ENCODE measurements around the gene BAZ1A. TPM values are rescaled to one million over a fixed set of nuclear protein-coding genes. Genes with fewer than 3 reads are reported as not detected.

Gene BAZ1A
- total RNA-seq, 4 donors from 2014 or later: 14.6 to 27.3 (median 24.5) TPM

DNA sequence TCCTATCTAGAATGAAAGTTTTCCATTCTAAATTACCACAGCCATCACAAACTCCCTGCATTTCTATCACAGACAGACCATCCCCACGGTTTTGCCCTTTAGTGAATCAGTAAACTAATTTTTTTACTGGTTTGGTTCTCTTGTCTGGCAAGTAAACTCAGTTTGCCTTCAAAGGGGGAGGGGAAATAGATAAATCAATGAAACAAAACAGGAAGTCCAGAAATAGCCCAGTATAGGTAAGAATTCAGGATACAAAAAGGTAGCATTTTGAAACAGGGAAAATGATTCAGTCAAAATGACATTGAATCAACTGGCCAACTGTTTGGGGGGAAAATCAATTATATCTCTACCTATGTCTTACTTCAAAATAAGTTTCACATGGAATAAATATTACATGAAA is 15.8 kb upstream of the BAZ1A start:
- H3K27ac ChIP-seq (replicated peaks in 1 of 4): no peak overlapping the region
- no peak overlapping the region for H3K4me3 ChIP-seq
- H3K4me1 ChIP-seq: no peaks in the 10 kb centered on the region
- TF ChIP-seq EP300 (IDR thresholded peaks at IDR 0.05) (no peak), POLR2AphosphoS5 (IDR thresholded peaks at IDR 0.05) (no peak), CTCF (IDR thresholded peaks at IDR 0.05) (no peak), POLR2A (IDR thresholded peaks at IDR 0.05; ENCODE audit: low read depth) (no peak)
- H3K27me3 ChIP-seq: no peaks in the 10 kb centered on the region
- 67% methylated on average over 1 of the region's 1 CpG for whole genome bisulfite sequencing
- DNase-seq (ENCODE audit: extremely low spot score): no peak
- no peaks in the 10 kb centered on the region for H3K9me3 ChIP-seq
- H3K36me3 ChIP-seq: no peaks in the 10 kb centered on the region
- intact Hi-C loops (cut with DNase I): no loop called here

DNA sequence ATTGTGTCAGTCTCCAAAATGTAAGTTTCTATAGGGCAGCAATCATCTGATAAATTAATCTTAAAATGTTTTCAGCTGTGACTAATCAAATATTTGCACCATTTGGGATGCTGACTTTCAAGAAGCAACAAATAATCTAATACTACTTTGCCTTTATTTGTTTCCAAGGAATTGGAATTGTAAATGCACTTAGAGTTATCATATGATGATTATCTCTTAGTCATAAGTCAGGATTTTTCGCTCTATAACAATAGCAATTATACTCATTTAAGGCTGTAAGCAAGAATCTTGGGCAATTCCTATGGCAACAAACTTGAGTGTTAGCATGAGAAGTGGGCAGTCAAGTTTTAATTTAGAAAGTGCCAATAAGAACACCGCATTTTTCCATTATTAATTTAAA is 13.0 kb upstream of the BAZ1A start:
- Histone ChIP-seq H3K4me1 (no peaks in the 10 kb centered on the region), H3K36me3 (no peaks in the 10 kb centered on the region), H3K9me3 (no peaks in the 10 kb centered on the region), H3K27ac (replicated peaks in 1 of 4) (no peak overlapping the region), H3K4me3 (no peak overlapping the region), H3K27me3 (no peaks in the 10 kb centered on the region)
- TF ChIP-seq CTCF (IDR thresholded peaks at IDR 0.05) (no peak), EP300 (IDR thresholded peaks at IDR 0.05) (no peak), POLR2A (IDR thresholded peaks at IDR 0.05; ENCODE audit: low read depth) (no peak), POLR2AphosphoS5 (IDR thresholded peaks at IDR 0.05) (no peak)
- 95% methylated on average over 2 of the region's 2 CpGs for WGBS
- intact Hi-C loops (cut with DNase I): no loop called here
- DNase-seq (ENCODE audit: extremely low spot score): no peak

DNA sequence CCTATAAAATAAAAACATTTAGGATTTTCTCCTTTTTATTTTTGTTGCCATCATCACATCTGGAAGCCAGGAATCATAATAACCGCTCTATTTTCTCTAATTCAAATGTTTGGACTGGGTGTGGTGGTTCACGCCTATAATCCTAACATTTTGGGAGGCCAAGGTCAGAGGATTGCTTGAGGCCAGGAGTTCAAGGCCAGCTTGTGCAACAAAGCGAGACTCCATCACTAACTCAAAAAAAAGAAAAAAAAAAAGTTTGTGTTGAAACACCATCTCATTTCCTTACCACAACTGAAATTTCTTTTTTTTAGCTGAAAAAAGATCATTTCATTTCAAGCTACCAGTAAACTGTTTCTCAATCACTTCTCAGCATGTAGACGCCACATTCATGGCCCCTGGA is 8.8 kb upstream of the BAZ1A start:
- no peaks in the 10 kb centered on the region for H3K4me1 ChIP-seq

DNA sequence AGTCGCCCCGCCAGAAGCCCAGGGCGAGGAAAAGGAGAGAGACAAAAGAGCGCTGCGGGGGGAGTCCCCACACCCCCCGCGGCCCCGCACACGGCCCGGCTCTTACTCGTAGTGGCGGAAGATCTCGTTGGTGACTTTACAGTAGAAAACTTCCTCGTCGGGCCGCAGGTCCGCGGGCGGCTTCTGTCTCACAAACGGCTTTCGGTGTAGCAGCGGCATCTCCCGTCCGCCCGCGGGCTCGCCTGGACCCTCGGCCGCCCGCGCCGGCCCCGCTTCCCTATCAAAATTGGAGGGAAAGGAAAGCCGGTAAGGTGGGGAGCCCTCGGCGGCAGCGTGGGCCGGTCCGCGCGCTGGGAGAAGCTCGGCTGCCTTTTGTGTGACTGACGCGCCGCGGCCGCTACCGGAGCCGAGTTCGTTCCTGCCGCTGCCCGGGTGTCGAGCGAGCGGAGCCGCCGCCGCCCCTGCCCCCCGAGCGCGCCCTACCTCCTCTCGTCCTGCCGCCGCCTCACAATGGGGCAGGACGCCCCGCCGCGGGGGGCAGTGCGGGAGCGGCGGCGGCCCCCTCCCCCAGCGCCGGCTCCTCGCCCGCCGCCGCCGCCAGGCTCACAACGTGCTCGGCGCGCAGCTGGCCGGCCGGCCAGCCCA is 652 bp downstream of the BAZ1A start:
- 0% methylated on average over 9 of the region's 85 CpGs for WGBS
- Histone ChIP-seq H3K27ac (replicated peaks in 1 of 4) (peak overlapping the region; percentile 99 to 100 (median 99)), H3K4me3 (peak overlapping the region; percentile 75 to 96 (median 91)), H3K27me3 (no peaks in the 10 kb centered on the region), H3K9me3 (no peaks in the 10 kb centered on the region), H3K4me1 (peaks cover 9 to 18% (median 15%) of the 10 kb centered on the region in 4 donors), H3K36me3 (no peaks in the 10 kb centered on the region)
- intact Hi-C loops (cut with DNase I): loop anchor here (1.0 to 10.0 kb wide), 3 partner anchors 108 to 172 kb away; partner anchors contain the start of genes CFL2, FAM177A1 and SRP54
- TF ChIP-seq CTCF (IDR thresholded peaks at IDR 0.05) (no peak), POLR2A (IDR thresholded peaks at IDR 0.05; ENCODE audit: low read depth) (no peak), POLR2AphosphoS5 (IDR thresholded peaks at IDR 0.05) (no peak), EP300 (IDR thresholded peaks at IDR 0.05) (no peak)
- no peak for DNase-seq (ENCODE audit: extremely low spot score)

More for the DNA sequence above, 8.8 kb upstream of the BAZ1A start:
- Histone ChIP-seq H3K27me3 (no peaks in the 10 kb centered on the region), H3K27ac (replicated peaks in 1 of 4) (no peak overlapping the region), H3K9me3 (no peaks in the 10 kb centered on the region), H3K4me3 (no peak overlapping the region), H3K36me3 (no peaks in the 10 kb centered on the region)
- 89% methylated on average over 4 of the region's 4 CpGs for WGBS
- no peak for DNase-seq (ENCODE audit: extremely low spot score)
- no peak for TF ChIP-seq CTCF (IDR thresholded peaks at IDR 0.05)
- TF ChIP-seq POLR2AphosphoS5 (IDR thresholded peaks at IDR 0.05): no peak
- no peak for TF ChIP-seq EP300 (IDR thresholded peaks at IDR 0.05)
- TF ChIP-seq POLR2A (IDR thresholded peaks at IDR 0.05; ENCODE audit: low read depth): no peak
- intact Hi-C loops (cut with DNase I): no loop called here

All from esophagus muscularis mucosa (tissue), 4 donors.